GM21515 (cell line): ENCODE measurements around the gene TM9SF4.
"Not testable (repeated sequence)": the region's sequence is repeated elsewhere in the genome, so short reads cannot be mapped to it uniquely, and the experiment has no call there.

Experiments
- ATAC-seq: cut with Tn5 transposase; IDR thresholded peaks from one replicate; pipeline ENCODE4 v1.9.1; 2021; ENCODE audit not compliant: unreplicated experiment

The TM9SF4 gene

GRCh38 chr20:32155017-32155981, 45.8 kb downstream of the TM9SF4 start:
- ATAC-seq: no peak

- ATAC-seq: no peak
These were observed 48.1 kb downstream of the TM9SF4 start for GRCh38 chr20:32157611-32158010.

- no peak for ATAC-seq
These were observed 48.8 kb downstream of the TM9SF4 start for GRCh38 chr20:32158351-32158750.

- no peak for ATAC-seq
These were observed 49.6 kb downstream of the TM9SF4 start for GRCh38 chr20:32158943-32159660.

- no peak for ATAC-seq
These were observed 50.3 kb downstream of the TM9SF4 start for GRCh38 chr20:32159766-32160221.

GRCh38 chr20:32160341-32160740, 50.8 kb downstream of the TM9SF4 start:
- no peak for ATAC-seq

GRCh38 chr20:32162351-32162750, 52.8 kb downstream of the TM9SF4 start:
- ATAC-seq: no peak

GRCh38 chr20:32163951-32164350, 54.4 kb downstream of the TM9SF4 start:
- no peak for ATAC-seq

- no peak for ATAC-seq
These were observed 55.6 kb downstream of the TM9SF4 start for GRCh38 chr20:32164984-32165735.

- no peak for ATAC-seq
These were observed 56.5 kb downstream of the TM9SF4 start for GRCh38 chr20:32165836-32166545.

GRCh38 chr20:32167552-32167951, 58.0 kb downstream of the TM9SF4 start:
- no peak for ATAC-seq

GRCh38 chr20:32168184-32168910, 58.8 kb downstream of the TM9SF4 start:
- ATAC-seq: no peak

GRCh38 chr20:32177696-32178095, 68.2 kb downstream of the TM9SF4 start:
- not testable (repeated sequence) for ATAC-seq

GRCh38 chr20:32179515-32179914, 70.0 kb downstream of the TM9SF4 start:
- no peak for ATAC-seq

- ATAC-seq: no peak
These were observed 70.4 kb downstream of the TM9SF4 start for GRCh38 chr20:32179934-32180333.

- ATAC-seq: no peak
These were observed 72.1 kb downstream of the TM9SF4 start for GRCh38 chr20:32181606-32182005.

GRCh38 chr20:32183947-32184635, 74.6 kb downstream of the TM9SF4 start:
- ATAC-seq: no peak

GRCh38 chr20:32184961-32185603, 75.6 kb downstream of the TM9SF4 start:
- ATAC-seq: no peak

GRCh38 chr20:32186506-32186905, 77.0 kb downstream of the TM9SF4 start:
- no peak for ATAC-seq
